HepG2 (cell line): ENCODE results near the gene TSC22D4. TPM values are rescaled to one million over a fixed set of nuclear protein-coding genes. Genes with fewer than 3 reads are reported as not detected.
A peak's percentile ranks its signal among the peaks of the same experiment; 100 is the strongest.

Experiments used
- ATAC-seq: fragments of 200-7000 bp; cut with Tn5 transposase; 3 replicates; pipeline ENCODE4 v1.9.1; 2020; ENCODE audit warnings: mild to moderate bottlenecking, moderate library complexity
- BruUV-seq: library from RNA; stranded (reverse); fragments of 400-500 nt; replicated peaks from 2 replicates; lab custom pipeline; 2021; lab: Mats Ljungman, UMichigan
- CTCF ChIA-PET: fragments of 300-600 bp; formaldehyde crosslinking; extraction: SDS; loops from one replicate; lab custom pipeline; 2021; ENCODE audit warnings: low total read pairs, inconsistent platforms, low intra/inter-chr PET ratio; lab: Yijun Ruan, JAX
- POLR2A ChIA-PET: fragments of 350-600 bp; sonication (Branson Sonifier 250); formaldehyde crosslinking; loops from one replicate; lab custom pipeline; 2020; ENCODE audit warnings: antibody characterized with exemption, inconsistent platforms; lab: Yijun Ruan, JAX
- DNase-seq: peaks from one replicate; pipeline ENCODE4 v3.0.0-alpha.2; 2015; ENCODE audit warnings: low spot score
- FAIRE-seq: peaks from 3 replicates; lab custom pipeline; 2011; peaks lifted over from hg19 to GRCh38; lab: Jason Lieb, UNC
- H2AFZ ChIP-seq: one replicate; pipeline ENCODE4 v1.6.1; 2011; ENCODE audit warnings: low read length, inconsistent platforms
- H3K27ac ChIP-seq: fragments of 300-600 bp; 3 replicates; pipeline ENCODE4 v1.8.0; 2011; ENCODE audit warnings: mixed run types, mild to moderate bottlenecking, mixed read lengths, low read length, inconsistent platforms; ENCODE audit not compliant: insufficient read depth; ENCODE audit errors: extremely low read length
- H3K27me3 ChIP-seq, 2 experiments: fragments of 200-600 bp in 1 of 2; 2 replicates in 1 of 2; 3 replicates in 1 of 2; pipeline versions ENCODE4 v1.6.0 to v1.8.0; 2011; ENCODE audit warnings: low read length in 2 of 2, mild to moderate bottlenecking in 2 of 2, moderate library complexity in 2 of 2, inconsistent platforms in 1 of 2; ENCODE audit not compliant: insufficient read depth in 2 of 2, control insufficient read depth in 1 of 2
- H3K36me3 ChIP-seq, 2 experiments: fragments of 200-600 bp in 1 of 2; replicated peaks in 1 of 2; 2 replicates in 1 of 2; 3 replicates in 1 of 2; pipeline versions ENCODE4 v1.5.1 to v1.8.0; 2011; ENCODE audit warnings: low read length in 2 of 2, inconsistent platforms in 1 of 2; ENCODE audit not compliant: insufficient read depth in 2 of 2, control insufficient read depth in 1 of 2
- H3K4me1 ChIP-seq: 2 replicates; pipeline ENCODE4 v1.5.1; 2012; ENCODE audit warnings: low read length, inconsistent platforms; ENCODE audit not compliant: insufficient read depth
- H3K4me2 ChIP-seq: 2 replicates; pipeline ENCODE4 v1.6.0; 2011; ENCODE audit warnings: low read depth, low read length, inconsistent platforms
- H3K4me3 ChIP-seq, 3 experiments: fragments of 200-600 bp in 1 of 3; sonication (generic), shearing (Covaris generic) in 1 of 3; replicated peaks in 1 of 3; 2 replicates each; pipeline ENCODE4 v1.5.1; 2011 to 2016; ENCODE audit warnings: low read length in 3 of 3, inconsistent platforms in 2 of 3, low read depth in 2 of 3, mild to moderate bottlenecking in 2 of 3, control low read depth in 1 of 3, mixed read lengths in 1 of 3; ENCODE audit not compliant: insufficient read depth in 1 of 3
- H3K79me2 ChIP-seq: one replicate; pipeline ENCODE4 v1.6.1; 2011; ENCODE audit warnings: low read length, inconsistent platforms; ENCODE audit not compliant: insufficient read depth
- H3K9ac ChIP-seq: 2 replicates; pipeline ENCODE4 v1.6.0; 2011; ENCODE audit warnings: mild to moderate bottlenecking, low read depth, low read length, inconsistent platforms; ENCODE audit not compliant: insufficient read depth
- H3K9me3 ChIP-seq: 2 replicates; pipeline ENCODE4 v1.5.1; 2012; ENCODE audit warnings: mild to moderate bottlenecking, low read length
- H4K20me1 ChIP-seq: 2 replicates; pipeline ENCODE4 v1.6.0; 2011; ENCODE audit warnings: inconsistent platforms, mild to moderate bottlenecking, low read length, moderate library complexity; ENCODE audit not compliant: insufficient read depth
- EZH2 ChIP-seq: conservative IDR thresholded peaks from 2 replicates; pipeline ENCODE4 v1.6.1; 2012; ENCODE audit warnings: mild to moderate bottlenecking, low read depth, low read length, moderate library complexity
- FOXO1 ChIP-seq: sonication (generic); formaldehyde crosslinking; IDR thresholded peaks from 2 replicates; pipeline ENCODE4 v1.4.0; 2020; ENCODE audit warnings: missing genetic modification reagents
- HNRNPUL1 ChIP-seq: fragments of 200-400 bp; formaldehyde crosslinking; IDR thresholded peaks from 2 replicates; pipeline ENCODE4 v1.6.1; 2017; ENCODE audit warnings: low read depth, mild to moderate bottlenecking, low read length, moderate library complexity
- KLF13 ChIP-seq: sonication (generic); formaldehyde crosslinking; IDR thresholded peaks from 2 replicates; pipeline ENCODE4 v1.4.0; 2020; ENCODE audit warnings: mild to moderate bottlenecking, missing genetic modification reagents
- RAD21 ChIP-seq: fragments of 450-650 bp; formaldehyde crosslinking; IDR thresholded peaks from 2 replicates; pipeline ENCODE4 v1.5.0; 2020; ENCODE audit warnings: mild to moderate bottlenecking
- REPIN1 ChIP-seq: sonication (generic); formaldehyde crosslinking; IDR thresholded peaks from 2 replicates; pipeline ENCODE4 v1.8.0; 2022; ENCODE audit warnings: missing genetic modification reagents, low read depth, mild to moderate bottlenecking, borderline replicate concordance
- RNF2 ChIP-seq: fragments of 450-650 bp; conservative IDR thresholded peaks from 2 replicates; pipeline ENCODE4 v1.6.1; 2016; ENCODE audit warnings: low read depth
- SMC3 ChIP-seq: IDR thresholded peaks from 2 replicates; pipeline ENCODE4 v1.6.1; 2011; ENCODE audit warnings: low read length, improper control_type of control experiment
- SPEN ChIP-seq: sonication (generic); formaldehyde crosslinking; IDR thresholded peaks from 2 replicates; pipeline ENCODE4 v1.5.1; 2020; ENCODE audit warnings: low read depth, mild to moderate bottlenecking, missing genetic modification reagents
- THAP9 ChIP-seq: sonication (generic); formaldehyde crosslinking; IDR thresholded peaks from 2 replicates; pipeline ENCODE4; 2020; ENCODE audit warnings: missing genetic modification reagents, mild to moderate bottlenecking, borderline replicate concordance
- UBTF ChIP-seq: sonication (generic); formaldehyde crosslinking; IDR thresholded peaks from 2 replicates; pipeline ENCODE4 v1.4.0; 2020; ENCODE audit warnings: mild to moderate bottlenecking, missing genetic modification reagents
- ZFP90 ChIP-seq: sonication (generic); formaldehyde crosslinking; IDR thresholded peaks from 2 replicates; pipeline ENCODE4 v1.8.0; 2022; ENCODE audit warnings: missing genetic modification reagents, mild to moderate bottlenecking, inconsistent platforms, borderline replicate concordance
- ZNF276 ChIP-seq: sonication (generic); formaldehyde crosslinking; IDR thresholded peaks from 2 replicates; pipeline ENCODE4 v1.4.0; 2020; ENCODE audit warnings: mild to moderate bottlenecking, low read depth, missing genetic modification reagents
- ZNF777 ChIP-seq: sonication (generic); formaldehyde crosslinking; IDR thresholded peaks from 2 replicates; pipeline ENCODE4 v1.4.0; 2020; ENCODE audit warnings: missing genetic modification reagents
- ZSCAN29 ChIP-seq: sonication (generic); formaldehyde crosslinking; conservative IDR thresholded peaks from 2 replicates; pipeline ENCODE4 v1.4.0; 2020; ENCODE audit warnings: mild to moderate bottlenecking, missing genetic modification reagents
- WGBS: methylation state at CpG from one replicate; pipeline ENCODE4 v1.1.6; 2017; ENCODE audit warnings: low lambda C conversion rate; 5-methylcytosine and 5-hydroxymethylcytosine counted together
- in situ Hi-C: cut with HindIII; loops from 2 replicates; pipeline ENCODE4 v1.10.0; 2017; ENCODE audit warnings: low pct_unique_long_range_greater_than_20kb; ENCODE audit not compliant: extremely low pct_ligation_motif_present
- intact Hi-C: fragments of 100-400 bp; cut with micrococcal nuclease; formaldehyde crosslinking; loops from one replicate; pipeline ENCODE4 v1.10.0; 2022; ENCODE audit not compliant: unreplicated experiment
- polyA plus RNA-seq, 8 experiments: library from polyadenylated mRNA; depleted of rRNA in 3 of 8; stranded (reverse) in 7 of 8; unstranded in 1 of 8; fragments of >200 nt; fragmentation: Illumina TruSeq in 4 of 8; extraction: Trizol in 4 of 8; gene quantifications; 2 replicates each; pipeline versions ENCODE4 v1.2.1 to v1.2.3, GENCODE V29; 2011 to 2016; ENCODE audit warnings: low read depth in 4 of 8, missing spikeins in 1 of 8, mixed read lengths in 1 of 8; ENCODE audit not compliant: insufficient read depth in 1 of 8
- total RNA-seq, 5 experiments: library from RNA; depleted of rRNA; stranded (reverse); fragments of >200 nt; fragmentation: Illumina TruSeq; extraction: Trizol; gene quantifications; 2 replicates each; pipeline ENCODE4 v1.2.3, GENCODE V29; 2016; ENCODE audit warnings: low read depth in 1 of 5

The TSC22D4 gene
- total and polyA plus RNA-seq, 2 of the 13 experiments (the other 11 are each of a cell fraction or from before 2014, with no cell fraction given), result 7.7 to 8.7 TPM

GRCh38 chr7:100469227-100470044, 9.6 kb downstream of the TSC22D4 start:
- Histone ChIP-seq H3K9ac (no peak overlapping the region), H3K27me3 (no peaks in the 10 kb centered on the region), H2AFZ (no peak overlapping the region), H3K36me3 (peaks cover 4 to 8% of the 10 kb centered on the region in 2 experiments; a peak in 3 of 5 replicates), H3K27ac (no peak overlapping the region), H3K4me3 (0 out of 6 replicates have a peak overlapping the region, but pooled peaks of 1 of the 3 experiments have one; percentile 28), H4K20me1 (no peaks in the 10 kb centered on the region), H3K4me2 (peak overlapping the region; percentile 43; the same call in 1 of the 2 replicates), H3K4me1 (peaks cover 17% of the 10 kb centered on the region), H3K9me3 (no peaks in the 10 kb centered on the region), H3K79me2 (no peaks in the 10 kb centered on the region)
- in situ Hi-C loops (loop anchor here (10.0 kb wide), 1 partner anchor 225 kb away; the partner anchor contains the start of gene GIGYF1), intact Hi-C loops (loop anchor here (1.0 to 5.0 kb wide), 2 partner anchors 14 to 93 kb away; partner anchors contain the start of gene NYAP1)
- peak; percentile 51 for DNase-seq
- ChIA-PET CTCF (interaction anchor here (1.0 to 2.7 kb wide), 6 partner anchors 9 to 119 kb away, joined by 3 to 32 read pairs (median 6); partner anchors contain the start of genes FBXO24, LRCH4, NYAP1 and TSC22D4), POLR2A (interaction anchor here (0.7 to 1.4 kb wide), 4 partner anchors 11 to 236 kb away, joined by 3 to 4 read pairs (median 4); partner anchors contain the start of genes FBXO24, LRCH4 and POP7)
- BruUV-seq, result no TSS peak
- ATAC-seq, result peak; percentile 87
- FAIRE-seq, result peak; percentile 47
- WGBS, result 59% methylated on average over 8 of the region's 13 CpGs
- TF ChIP-seq REPIN1 (CRISPR knock-in tag), result peak; percentile 71; the same call in 1 of the 2 replicates
- no peak for TF ChIP-seq EZH2
- TF ChIP-seq ZSCAN29 (CRISPR knock-in tag), result 0 out of 2 replicates have a peak, but pooled peaks have one; percentile 38
- TF ChIP-seq RNF2, result no peak
- TF ChIP-seq HNRNPUL1, result no peak
- TF ChIP-seq ZNF777 (CRISPR knock-in tag), result 0 out of 2 replicates have a peak, but pooled peaks have one; percentile 45
- 0 out of 2 replicates have a peak, but pooled peaks have one; percentile 20 for TF ChIP-seq THAP9 (CRISPR knock-in tag)
- TF ChIP-seq ZFP90 (CRISPR knock-in tag), result 0 out of 2 replicates have a peak, but pooled peaks have one; percentile 57
- peak; percentile 54 for TF ChIP-seq UBTF (CRISPR knock-in tag)
- TF ChIP-seq SPEN (CRISPR knock-in tag), result 0 out of 2 replicates have a peak, but pooled peaks have one; percentile 41
- peak; percentile 97 for TF ChIP-seq RAD21 (CRISPR knock-in tag)
- TF ChIP-seq KLF13 (CRISPR knock-in tag), result 0 out of 2 replicates have a peak, but pooled peaks have one; percentile 42
- peak; percentile 57; the same call in 1 of the 2 replicates for TF ChIP-seq SMC3
- no peak for TF ChIP-seq ZNF276 (CRISPR knock-in tag)
- TF ChIP-seq FOXO1 (CRISPR knock-in tag), result peak; percentile 5; the same call in 1 of the 2 replicates
